Measurements from ENCODE around the gene MEIS2. TPM values are rescaled to one million over a fixed set of nuclear protein-coding genes. Genes with fewer than 3 reads are reported as not detected.

MEIS2 gene
- polyA plus RNA-seq, 2 of the 4 experiments (the other 2 are of a cell fraction), result 7.3 to 11.1 TPM

GRCh38 chr15:36907295-36907694 lies 193.1 kb downstream of the MEIS2 start:
- Histone ChIP-seq H3K4me2 (no peak overlapping the region), H3K27ac (no peak overlapping the region), H3K9me3 (no peaks in the 10 kb centered on the region), H3K4me1 (peaks cover 12% of the 10 kb centered on the region), H3K4me3 (no peak overlapping the region)
- 95% methylated on average over 3 of the region's 3 CpGs for WGBS (ENCODE audit: missing lambda C conversion rate)
- ATAC-seq (no peak), FAIRE-seq (no peak), DNase-seq (ENCODE audit: low read depth in 1 of 2, low spot score in 1 of 2) (no peak)
- ChIA-PET CTCF (interaction anchor here (0.8 kb wide), 1 partner anchor 23 kb away, joined by 4 read pairs; no protein-coding TSS in a partner anchor), POLR2A (no interaction called here)
- no peak for TF ChIP-seq ZC3H11A (IDR thresholded peaks at IDR 0.05)
- TF ChIP-seq HOXB13 (CRISPR knock-in tag; IDR thresholded peaks at IDR 0.05; ENCODE audit: low read depth), result no peak
- no peak for TF ChIP-seq RARB (CRISPR knock-in tag; IDR thresholded peaks at IDR 0.05)
- TF ChIP-seq HES2 (IDR thresholded peaks at IDR 0.05), result no peak
- no peak for TF ChIP-seq RCOR1 (IDR thresholded peaks at IDR 0.05; ENCODE audit: low read depth, low read length)
- TF ChIP-seq TFCP2L1 (CRISPR knock-in tag; IDR thresholded peaks at IDR 0.05), result no peak
- TF ChIP-seq MYC (IDR thresholded peaks at IDR 0.05; ENCODE audit: borderline replicate concordance, low read length), result no peak
- no peak for TF ChIP-seq SMC3 (IDR thresholded peaks at IDR 0.05)
- TF ChIP-seq REST (IDR thresholded peaks at IDR 0.05), result no peak
- no peak for TF ChIP-seq GATA3 (IDR thresholded peaks at IDR 0.05; ENCODE audit: borderline replicate concordance)
- no peak for TF ChIP-seq SREBF2 (IDR thresholded peaks at IDR 0.05)

DNA sequence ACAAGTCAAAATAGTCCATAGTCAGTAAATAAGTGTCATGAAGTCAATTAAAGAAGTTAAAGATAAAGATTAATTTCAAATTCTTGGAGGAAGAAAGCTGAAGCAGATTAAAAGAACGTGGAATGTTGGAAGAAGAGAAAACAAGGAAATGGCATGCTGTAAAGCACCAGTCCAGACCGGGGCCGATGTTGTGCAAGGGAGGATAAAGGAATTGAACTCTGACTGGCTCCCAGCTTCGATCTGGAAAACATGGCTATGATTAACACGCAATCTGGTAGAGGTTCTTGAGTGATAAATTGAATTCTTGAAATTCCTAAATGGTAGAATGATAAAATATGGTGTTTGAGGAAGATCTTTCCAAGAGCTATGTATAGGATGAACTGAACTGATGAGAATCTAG lies 194.4 kb downstream of the MEIS2 start:
- FAIRE-seq (no peak), ATAC-seq (no peak), DNase-seq (ENCODE audit: low read depth in 1 of 2, low spot score in 1 of 2) (no peak)
- ChIA-PET POLR2A (no interaction called here), CTCF (interaction anchor here (0.5 kb wide), 1 partner anchor 261 kb away, joined by 3 read pairs; no protein-coding TSS in a partner anchor)
- H3K4me1 ChIP-seq, result peaks cover 7% of the 10 kb centered on the region; the same call in 2 of the 3 replicates
- H3K4me3 ChIP-seq, result no peak overlapping the region
- TF ChIP-seq REST (IDR thresholded peaks at IDR 0.05) (no peak), MYC (IDR thresholded peaks at IDR 0.05; ENCODE audit: borderline replicate concordance, low read length) (no peak), HOXB13 (CRISPR knock-in tag; IDR thresholded peaks at IDR 0.05; ENCODE audit: low read depth) (no peak), TP53 (CRISPR knock-in tag; IDR thresholded peaks at IDR 0.05) (no peak)
- TF ChIP-seq, protein P1, sequence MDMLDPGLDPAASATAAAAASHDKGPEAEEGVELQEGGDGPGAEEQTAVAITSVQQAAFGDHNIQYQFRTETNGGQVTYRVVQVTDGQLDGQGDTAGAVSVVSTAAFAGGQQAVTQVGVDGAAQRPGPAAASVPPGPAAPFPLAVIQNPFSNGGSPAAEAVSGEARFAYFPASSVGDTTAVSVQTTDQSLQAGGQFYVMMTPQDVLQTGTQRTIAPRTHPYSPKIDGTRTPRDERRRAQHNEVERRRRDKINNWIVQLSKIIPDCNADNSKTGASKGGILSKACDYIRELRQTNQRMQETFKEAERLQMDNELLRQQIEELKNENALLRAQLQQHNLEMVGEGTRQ (IDR thresholded peaks at IDR 0.05), result no peak
- H3K27ac ChIP-seq, result no peak overlapping the region
- no peaks in the 10 kb centered on the region for H3K9me3 ChIP-seq
- H3K4me2 ChIP-seq, result no peak overlapping the region
- 80% methylated on average over 5 of the region's 5 CpGs for WGBS (ENCODE audit: missing lambda C conversion rate)

DNA sequence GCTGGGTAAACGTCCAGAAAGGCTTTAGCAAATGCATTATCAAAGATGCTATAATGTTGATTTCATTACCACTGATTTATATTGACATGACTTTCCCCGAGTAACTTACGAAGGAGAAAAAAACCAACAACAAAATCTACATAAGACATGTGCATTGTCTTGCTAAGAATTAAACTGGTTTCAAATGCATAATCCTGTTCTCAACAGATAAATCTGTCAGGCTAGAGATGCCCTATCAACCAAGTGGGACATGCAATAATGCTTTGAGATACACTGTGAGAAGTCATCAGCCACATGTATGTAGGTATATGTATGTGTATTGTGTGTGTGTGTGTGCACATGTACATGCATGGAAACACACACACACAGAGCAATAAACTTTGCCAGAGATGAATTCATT lies 195.6 kb downstream of the MEIS2 start:
- H3K27ac ChIP-seq, result no peak overlapping the region
- no peak overlapping the region for H3K4me3 ChIP-seq
- no peak for DNase-seq (ENCODE audit: low read depth in 1 of 2, low spot score in 1 of 2)
- TF ChIP-seq RCOR1 (IDR thresholded peaks at IDR 0.05; ENCODE audit: low read depth, low read length) (no peak), MAZ (IDR thresholded peaks at IDR 0.05; ENCODE audit: borderline replicate concordance, low read depth, low read length) (no peak), CHD2 (IDR thresholded peaks at IDR 0.05; ENCODE audit: low read length, partially characterized antibody) (no peak)
- TF ChIP-seq, protein P2, sequence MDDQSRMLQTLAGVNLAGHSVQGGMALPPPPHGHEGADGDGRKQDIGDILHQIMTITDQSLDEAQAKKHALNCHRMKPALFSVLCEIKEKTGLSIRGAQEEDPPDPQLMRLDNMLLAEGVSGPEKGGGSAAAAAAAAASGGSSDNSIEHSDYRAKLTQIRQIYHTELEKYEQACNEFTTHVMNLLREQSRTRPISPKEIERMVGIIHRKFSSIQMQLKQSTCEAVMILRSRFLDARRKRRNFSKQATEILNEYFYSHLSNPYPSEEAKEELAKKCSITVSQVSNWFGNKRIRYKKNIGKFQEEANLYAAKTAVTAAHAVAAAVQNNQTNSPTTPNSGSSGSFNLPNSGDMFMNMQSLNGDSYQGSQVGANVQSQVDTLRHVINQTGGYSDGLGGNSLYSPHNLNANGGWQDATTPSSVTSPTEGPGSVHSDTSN (IDR thresholded peaks at IDR 0.05), result no peak
- CTCF ChIA-PET, result no interaction called here
- H3K4me1 ChIP-seq, result peaks cover 7% of the 10 kb centered on the region; the same call in 2 of the 3 replicates
- 61% methylated on average over 3 of the region's 3 CpGs for WGBS (ENCODE audit: missing lambda C conversion rate)
- H3K4me2 ChIP-seq, result no peak overlapping the region
- no peaks in the 10 kb centered on the region for H3K9me3 ChIP-seq
- POLR2A ChIA-PET, result no interaction called here
- no peak for FAIRE-seq
- no peak for ATAC-seq
